BE2C (cell line): ENCODE measurements around the gene ITLN1.

Experiments used
- DNase-seq: peaks from one replicate; pipeline ENCODE4 v3.0.0-alpha.2; 2020
- H3K27me3 ChIP-seq: fragments of 250-450 bp; sonication (Bioruptor Pico); 2 replicates; pipeline ENCODE4 v1.5.1; 2020; ENCODE audit warnings: mild to moderate bottlenecking
- H3K36me3 ChIP-seq: fragments of 250-450 bp; sonication (Bioruptor Pico); 2 replicates; pipeline ENCODE4 v1.5.1; 2020; ENCODE audit warnings: mild to moderate bottlenecking
- H3K4me1 ChIP-seq: fragments of 250-450 bp; sonication (Bioruptor Pico); 2 replicates; pipeline ENCODE4 v1.5.1; 2020
- H3K4me3 ChIP-seq: 2 replicates; pipeline ENCODE4 v1.5.1; 2011; ENCODE audit warnings: low read depth, low read length
- H3K9me3 ChIP-seq: fragments of 250-450 bp; sonication (Bioruptor Pico); 2 replicates; pipeline ENCODE4 v1.5.1; 2020
- CTCF ChIP-seq: IDR thresholded peaks from 2 replicates; pipeline ENCODE4 v1.5.1; 2012; ENCODE audit warnings: mild to moderate bottlenecking, low read depth, low read length

Gene ITLN1

GRCh38 chr1:160853014-160853413, 32.0 kb downstream of the ITLN1 start:
- TF ChIP-seq CTCF, result no peak
- Histone ChIP-seq H3K9me3 (0 out of 2 replicates have a peak, but pooled peaks cover 3% of the 10 kb centered on the region), H3K36me3 (no peaks in the 10 kb centered on the region), H3K27me3 (no peaks in the 10 kb centered on the region; the same call in 1 of the 2 replicates), H3K4me1 (no peaks in the 10 kb centered on the region), H3K4me3 (no peak overlapping the region)
- no peak for DNase-seq

GRCh38 chr1:160850993-160851392, 34.0 kb downstream of the ITLN1 start:
- no peaks in the 10 kb centered on the region; the same call in 1 of the 2 replicates for H3K27me3 ChIP-seq
- no peak for DNase-seq
- no peak for TF ChIP-seq CTCF
- no peaks in the 10 kb centered on the region for H3K36me3 ChIP-seq
- no peaks in the 10 kb centered on the region for H3K9me3 ChIP-seq
- H3K4me1 ChIP-seq, result no peaks in the 10 kb centered on the region
- no peak overlapping the region for H3K4me3 ChIP-seq

- Histone ChIP-seq H3K27me3 (no peaks in the 10 kb centered on the region; the same call in 1 of the 2 replicates), H3K4me3 (no peak overlapping the region)
- DNase-seq, result no peak
Observed at GRCh38 chr1:160850541-160850940, 34.4 kb downstream of the ITLN1 start.

GRCh38 chr1:160846281-160846680, 38.7 kb downstream of the ITLN1 start:
- no peak overlapping the region for H3K4me3 ChIP-seq
- H3K4me1 ChIP-seq, result no peaks in the 10 kb centered on the region
- H3K27me3 ChIP-seq, result no peaks in the 10 kb centered on the region; the same call in 1 of the 2 replicates
- H3K36me3 ChIP-seq, result no peaks in the 10 kb centered on the region
- no peaks in the 10 kb centered on the region for H3K9me3 ChIP-seq
- no peak for DNase-seq
- TF ChIP-seq CTCF, result no peak

More at GRCh38 chr1:160850541-160850940, 34.4 kb downstream of the ITLN1 start:
- no peak for TF ChIP-seq CTCF
- H3K36me3 ChIP-seq, result no peaks in the 10 kb centered on the region
- no peaks in the 10 kb centered on the region for H3K9me3 ChIP-seq
- H3K4me1 ChIP-seq, result no peaks in the 10 kb centered on the region

GRCh38 chr1:160844447-160845232, 40.3 kb downstream of the ITLN1 start:
- no peak for DNase-seq

More at GRCh38 chr1:160844447-160845232, 40.3 kb downstream of the ITLN1 start:
- H3K36me3 ChIP-seq, result no peaks in the 10 kb centered on the region
- H3K4me3 ChIP-seq, result no peak overlapping the region
- TF ChIP-seq CTCF, result no peak
- no peaks in the 10 kb centered on the region; the same call in 1 of the 2 replicates for H3K27me3 ChIP-seq
- H3K4me1 ChIP-seq, result no peaks in the 10 kb centered on the region
- no peaks in the 10 kb centered on the region for H3K9me3 ChIP-seq
